Stimulated activated naive CD8-positive, alpha-beta T cell treated with anti-CD3 and anti-CD28 coated beads, Interleukin-15, Interleukin-2, amounts not matched to agents 100 ng/mL and 50 ng/mL, for 24 hours (primary cell): ENCODE results near the gene TIPIN.
A peak's percentile ranks its signal among the peaks of the same experiment; 100 is the strongest.

Experiments used
- H3K27ac Mint-ChIP-seq: one replicate; pipeline ENCODE4 v1.8.0; 2021; ENCODE audit warnings: mild to moderate bottlenecking, mixed read lengths
- H3K27me3 Mint-ChIP-seq: one replicate; pipeline ENCODE4 v1.8.0; 2021; ENCODE audit warnings: mixed read lengths
- H3K36me3 Mint-ChIP-seq: one replicate; pipeline ENCODE4 v1.8.0; 2021; ENCODE audit warnings: low read depth, mixed read lengths
- H3K4me1 Mint-ChIP-seq: one replicate; pipeline ENCODE4 v1.8.0; 2021; ENCODE audit warnings: low read depth, mixed read lengths
- H3K4me3 Mint-ChIP-seq: one replicate; pipeline ENCODE4 v1.8.0; 2021; ENCODE audit warnings: mild to moderate bottlenecking, mixed read lengths
- H3K9me3 Mint-ChIP-seq: one replicate; pipeline ENCODE4 v1.8.0; 2021; ENCODE audit warnings: mixed read lengths

Gene TIPIN

DNA sequence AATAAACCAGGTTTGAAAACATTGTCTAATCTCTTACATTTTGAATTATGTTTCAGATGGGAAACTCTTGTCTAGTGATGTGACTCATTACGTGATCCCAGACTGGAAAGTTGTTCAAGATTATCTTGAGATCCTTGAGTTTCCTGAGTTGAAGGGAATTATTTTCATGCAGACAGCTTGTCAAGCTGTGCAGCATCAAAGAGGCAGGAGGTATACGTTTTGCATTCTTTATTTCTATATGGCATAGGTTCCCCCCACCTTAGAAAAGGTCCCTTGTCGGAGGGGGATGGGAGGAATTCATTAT, 61.6 kb downstream of the TIPIN start:
- Mint-ChIP-seq H3K4me3 (peak overlapping the region; percentile 87), H3K9me3 (no peaks in the 10 kb centered on the region), H3K4me1 (peaks cover 47% of the 10 kb centered on the region), H3K27ac (peak overlapping the region; percentile 94), H3K36me3 (peaks cover 30% of the 10 kb centered on the region), H3K27me3 (no peaks in the 10 kb centered on the region)

DNA sequence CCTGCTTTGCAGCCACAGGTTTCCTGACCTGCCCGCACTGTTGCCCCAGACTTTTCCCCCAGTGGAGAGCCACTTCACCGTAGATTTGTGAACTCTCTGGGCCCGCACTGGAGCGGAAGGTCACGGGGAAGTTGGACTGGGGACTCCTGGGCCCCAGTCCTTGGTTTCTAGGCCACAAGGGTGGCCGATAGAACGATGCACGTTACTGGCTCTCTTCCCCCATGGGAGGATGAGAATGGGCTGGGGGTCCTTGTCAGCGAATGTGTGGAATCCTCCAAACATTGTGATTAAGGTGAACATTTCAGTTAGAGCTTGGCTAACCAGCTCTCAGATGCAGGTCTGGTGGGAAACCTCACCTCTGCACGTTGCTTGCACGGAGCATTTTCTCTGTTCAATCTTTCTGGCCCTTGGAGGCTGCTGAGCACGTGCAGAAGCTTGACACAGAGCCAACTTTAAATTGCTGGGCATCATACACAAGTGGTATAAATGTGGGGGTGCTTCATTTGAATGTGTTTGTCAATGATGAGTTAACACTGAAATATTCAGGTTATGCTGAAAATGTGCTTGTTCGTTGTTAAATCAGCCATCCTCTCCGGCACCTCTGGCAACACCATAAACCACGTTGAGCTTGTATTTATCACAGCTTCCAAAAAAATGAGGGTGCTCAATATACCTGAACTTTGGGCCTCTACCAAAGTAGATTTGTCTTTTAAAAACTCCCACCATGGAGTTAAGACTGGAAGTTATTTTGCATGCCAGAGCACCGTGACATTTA, 62.1 kb downstream of the TIPIN start:
- H3K27me3 Mint-ChIP-seq: no peaks in the 10 kb centered on the region
- H3K4me3 Mint-ChIP-seq: peak overlapping the region; percentile 87
- H3K9me3 Mint-ChIP-seq: no peaks in the 10 kb centered on the region
- peaks cover 30% of the 10 kb centered on the region for H3K36me3 Mint-ChIP-seq
- peak overlapping the region; percentile 94 for H3K27ac Mint-ChIP-seq
- peaks cover 47% of the 10 kb centered on the region for H3K4me1 Mint-ChIP-seq

DNA sequence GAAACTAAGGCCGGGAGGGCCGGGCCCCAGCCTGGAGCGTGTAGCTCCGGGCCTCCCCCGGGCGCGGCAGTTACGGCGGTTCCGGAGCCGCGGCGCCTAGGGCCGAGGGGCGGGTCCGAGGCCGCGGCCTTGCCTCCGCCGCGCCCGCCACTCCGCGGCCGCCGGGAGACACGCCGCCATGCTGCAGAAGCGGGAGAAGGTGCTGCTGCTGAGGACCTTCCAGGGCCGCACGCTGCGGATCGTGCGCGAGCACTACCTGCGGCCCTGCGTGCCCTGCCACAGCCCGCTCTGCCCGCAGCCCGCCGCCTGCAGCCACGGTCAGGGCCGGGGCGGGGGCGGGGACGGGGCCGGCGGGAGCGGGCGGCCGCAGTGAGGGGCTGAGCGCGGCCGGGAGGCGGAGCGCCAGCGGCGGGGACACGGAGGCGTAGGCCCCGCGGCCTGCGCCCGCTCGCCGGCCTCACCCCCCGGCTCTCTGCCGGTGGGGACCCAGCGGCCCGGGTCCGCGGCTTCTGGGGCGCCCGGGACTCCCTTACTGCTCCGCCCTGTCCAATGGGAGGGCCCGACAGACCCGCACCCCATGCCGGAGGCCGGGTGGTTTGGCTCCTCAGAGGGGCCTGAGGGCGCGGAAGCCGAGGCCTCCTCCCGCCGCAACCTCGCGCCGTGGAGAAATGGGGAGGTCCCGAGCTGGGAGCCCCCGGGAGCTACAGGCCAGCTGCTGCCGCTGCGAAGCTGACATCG, 62.9 kb downstream of the TIPIN start, which contains the start of gene DIS3L:
TSS of gene DIS3L (plus strand) at position 150 of the 738 bp plus-strand sequence. CDS start at position 179, 29 bp downstream.
- peaks cover 23% of the 10 kb centered on the region for H3K36me3 Mint-ChIP-seq
- peaks cover 47% of the 10 kb centered on the region for H3K4me1 Mint-ChIP-seq
- peak within 1 kb of the TSS; percentile 87 for H3K4me3 Mint-ChIP-seq
- H3K27ac Mint-ChIP-seq: peak within 1 kb of the TSS; percentile 94
- no peaks in the 10 kb centered on the region for H3K27me3 Mint-ChIP-seq
- H3K9me3 Mint-ChIP-seq: no peaks in the 10 kb centered on the region

DNA sequence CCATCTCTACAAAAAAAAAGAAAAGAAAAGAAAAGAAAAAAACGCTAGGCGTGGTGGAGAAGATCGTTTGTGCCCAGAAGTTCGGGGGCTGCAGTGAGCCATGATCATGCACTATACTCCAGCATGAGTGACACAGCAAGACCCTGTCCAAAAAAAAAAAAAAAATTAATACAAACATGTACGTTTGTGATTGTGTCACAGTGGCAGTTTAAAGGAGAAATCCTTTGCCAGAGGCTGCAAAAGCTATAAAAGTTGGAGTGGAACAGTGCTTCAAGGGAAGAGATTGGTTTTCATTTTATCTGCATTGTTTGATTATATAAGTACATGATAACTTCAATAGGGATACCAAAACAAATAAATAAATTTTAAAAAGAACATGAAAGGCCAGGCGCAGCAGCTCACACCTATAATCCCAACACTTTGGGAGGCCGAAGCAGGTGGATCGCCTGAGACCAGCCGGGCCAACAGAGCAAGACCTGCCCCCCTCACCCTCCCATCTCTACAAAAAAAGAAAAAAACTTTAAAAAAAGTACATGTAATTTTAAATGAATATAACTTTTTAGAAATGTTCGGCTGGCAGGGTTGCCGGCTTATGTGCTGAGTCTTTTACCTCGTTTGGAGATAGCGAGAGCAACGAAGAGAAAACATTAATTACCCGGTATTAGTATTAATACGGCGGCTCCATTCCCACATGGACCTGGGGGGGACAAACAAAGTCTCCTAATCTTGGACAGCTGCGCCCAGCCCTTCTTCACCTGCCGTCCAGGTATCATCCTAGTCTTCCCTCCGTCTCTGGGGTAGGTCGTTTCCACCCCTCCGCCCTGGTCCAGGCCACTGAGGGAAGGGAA, 63.7 kb downstream of the TIPIN start:
- H3K9me3 Mint-ChIP-seq: no peaks in the 10 kb centered on the region
- H3K4me3 Mint-ChIP-seq: peak overlapping the region; percentile 85
- peaks cover 48% of the 10 kb centered on the region for H3K4me1 Mint-ChIP-seq
- peak overlapping the region; percentile 91 for H3K27ac Mint-ChIP-seq
- no peaks in the 10 kb centered on the region for H3K27me3 Mint-ChIP-seq
- peaks cover 18% of the 10 kb centered on the region for H3K36me3 Mint-ChIP-seq

DNA sequence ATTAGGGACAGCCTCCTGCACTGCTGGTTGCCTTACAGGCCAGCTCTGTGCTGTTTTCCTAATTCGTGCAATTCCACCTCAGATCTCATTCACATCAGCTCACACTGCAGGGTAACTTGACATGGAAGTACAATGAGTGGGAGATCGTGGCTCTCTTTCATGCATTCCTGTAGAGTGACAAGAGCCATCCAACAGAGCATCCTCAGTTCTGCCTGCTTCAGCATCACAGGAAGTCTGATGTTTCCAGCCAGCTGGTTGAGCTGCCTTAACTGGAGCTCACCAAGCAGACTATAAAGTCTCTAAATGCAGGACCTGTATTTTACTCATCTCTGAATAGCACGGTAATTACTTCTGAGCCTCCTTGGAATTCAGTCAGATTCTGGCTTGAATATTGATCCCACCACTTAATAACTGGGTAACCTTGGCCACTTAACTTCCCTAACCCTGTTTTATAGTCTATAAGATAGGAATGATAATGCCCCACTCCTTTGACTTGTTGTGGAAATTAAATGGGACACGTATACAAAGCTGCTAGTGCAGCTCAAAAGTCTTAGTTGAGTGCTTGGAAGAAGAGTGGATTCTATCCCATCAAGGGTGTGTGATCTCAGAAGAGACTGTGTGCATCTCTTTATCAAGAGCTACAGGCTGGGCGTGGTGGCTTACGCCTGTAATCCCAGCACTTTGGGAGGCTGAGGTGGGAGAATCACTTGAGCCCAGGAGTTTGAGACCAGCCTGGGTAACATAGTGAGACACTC, 64.5 kb downstream of the TIPIN start:
- H3K4me1 Mint-ChIP-seq: peaks cover 52% of the 10 kb centered on the region
- peak overlapping the region; percentile 91 for H3K27ac Mint-ChIP-seq
- H3K4me3 Mint-ChIP-seq: peak overlapping the region; percentile 85
- H3K27me3 Mint-ChIP-seq: no peaks in the 10 kb centered on the region
- H3K9me3 Mint-ChIP-seq: no peaks in the 10 kb centered on the region
- peaks cover 13% of the 10 kb centered on the region for H3K36me3 Mint-ChIP-seq

DNA sequence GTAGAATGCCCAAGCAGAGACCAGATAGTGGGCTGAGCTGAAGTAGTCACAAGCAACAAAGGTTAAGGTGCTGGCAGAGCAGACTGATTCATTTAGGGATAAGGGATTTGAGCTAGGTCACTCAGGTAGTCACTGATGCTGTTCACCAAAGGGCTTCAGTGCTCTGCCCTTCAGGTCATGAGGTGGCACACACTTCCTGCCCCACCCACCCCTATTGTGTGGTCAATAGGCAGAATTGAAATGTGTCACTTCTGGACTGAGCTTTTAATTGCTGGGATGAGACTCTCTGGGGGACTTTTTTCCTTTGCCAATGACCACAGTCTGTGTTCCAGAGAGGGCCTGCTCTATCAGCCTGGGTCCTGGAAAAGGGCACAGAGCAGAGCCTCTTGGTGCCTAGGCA, 66.0 kb downstream of the TIPIN start:
- Mint-ChIP-seq H3K36me3 (no peaks in the 10 kb centered on the region), H3K4me3 (no peak overlapping the region), H3K4me1 (peaks cover 40% of the 10 kb centered on the region), H3K9me3 (no peaks in the 10 kb centered on the region), H3K27ac (no peak overlapping the region), H3K27me3 (no peaks in the 10 kb centered on the region)

DNA sequence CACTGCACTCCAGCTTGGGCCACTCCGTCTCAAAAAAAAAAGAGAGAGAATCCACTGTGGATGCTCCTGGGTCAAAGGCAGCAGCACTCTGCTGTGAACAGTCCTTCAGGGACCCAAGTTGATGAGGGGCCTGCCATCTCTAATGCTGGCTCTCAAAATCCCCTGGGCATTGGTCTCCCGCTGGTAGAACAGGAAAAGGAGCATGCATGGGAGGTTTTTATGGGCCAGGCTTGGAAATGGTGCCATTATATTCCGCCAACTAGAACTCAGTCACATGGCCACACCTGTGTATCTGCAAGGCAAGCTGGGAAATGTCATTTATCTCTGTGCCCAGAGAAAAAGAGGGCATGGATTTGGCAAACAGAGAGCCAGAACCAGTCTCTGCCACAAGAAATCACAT, 66.5 kb downstream of the TIPIN start:
- Mint-ChIP-seq H3K27ac (no peak overlapping the region), H3K9me3 (no peaks in the 10 kb centered on the region), H3K4me3 (no peak overlapping the region), H3K27me3 (no peaks in the 10 kb centered on the region), H3K4me1 (peaks cover 35% of the 10 kb centered on the region), H3K36me3 (no peaks in the 10 kb centered on the region)

DNA sequence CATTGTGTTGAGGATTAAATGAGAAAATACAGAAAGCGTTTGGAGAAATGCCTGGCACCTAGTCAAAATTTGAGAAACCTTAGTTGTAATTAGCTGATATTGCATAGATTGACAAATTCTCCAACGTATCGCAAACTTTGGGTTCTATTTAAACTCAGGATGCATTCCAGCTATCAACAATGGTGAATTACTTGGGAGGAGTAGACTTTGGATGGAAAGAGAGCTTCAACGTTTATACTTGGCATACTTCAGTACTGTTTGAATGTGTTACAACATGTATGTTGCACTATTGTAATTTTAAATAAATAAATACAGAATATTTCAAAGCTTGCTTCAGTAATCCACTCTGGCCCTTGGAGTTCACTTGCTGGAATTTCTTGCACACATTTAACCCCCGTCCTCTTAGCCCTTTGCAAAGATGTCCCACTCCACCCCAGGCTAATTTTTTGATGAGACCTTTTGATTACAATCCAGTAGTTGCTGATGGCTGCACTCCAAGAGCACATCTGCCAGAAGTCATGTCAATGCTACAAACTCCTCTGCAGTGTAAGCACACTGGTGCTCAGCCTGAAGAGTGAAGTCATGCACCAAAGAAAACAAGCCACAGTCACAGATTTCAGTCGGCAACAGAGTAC, 67.8 kb downstream of the TIPIN start:
- Mint-ChIP-seq H3K27me3 (no peaks in the 10 kb centered on the region), H3K36me3 (no peaks in the 10 kb centered on the region), H3K4me3 (no peak overlapping the region), H3K27ac (no peak overlapping the region), H3K4me1 (peaks cover 25% of the 10 kb centered on the region), H3K9me3 (no peaks in the 10 kb centered on the region)

DNA sequence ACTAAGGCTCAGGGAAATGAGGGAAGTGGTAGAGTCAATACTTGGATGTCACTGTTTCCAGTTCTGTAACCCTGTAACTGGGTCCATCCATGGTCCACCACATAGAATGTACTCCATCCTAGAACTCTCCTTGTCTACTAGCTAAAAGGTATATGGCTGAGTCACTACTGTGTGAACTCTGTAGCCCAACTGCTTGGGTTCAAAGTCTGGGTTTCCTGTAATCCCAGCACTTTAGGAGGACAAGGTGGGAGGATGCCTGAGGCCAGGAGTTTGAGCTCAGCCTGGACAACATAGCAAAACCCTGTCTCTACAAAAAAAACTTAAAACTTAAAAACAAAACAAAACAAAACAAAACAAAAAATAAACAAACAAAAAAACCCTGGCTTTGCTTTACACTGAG, 68.4 kb downstream of the TIPIN start:
- Mint-ChIP-seq H3K36me3 (no peaks in the 10 kb centered on the region), H3K27me3 (no peaks in the 10 kb centered on the region)

DNA sequence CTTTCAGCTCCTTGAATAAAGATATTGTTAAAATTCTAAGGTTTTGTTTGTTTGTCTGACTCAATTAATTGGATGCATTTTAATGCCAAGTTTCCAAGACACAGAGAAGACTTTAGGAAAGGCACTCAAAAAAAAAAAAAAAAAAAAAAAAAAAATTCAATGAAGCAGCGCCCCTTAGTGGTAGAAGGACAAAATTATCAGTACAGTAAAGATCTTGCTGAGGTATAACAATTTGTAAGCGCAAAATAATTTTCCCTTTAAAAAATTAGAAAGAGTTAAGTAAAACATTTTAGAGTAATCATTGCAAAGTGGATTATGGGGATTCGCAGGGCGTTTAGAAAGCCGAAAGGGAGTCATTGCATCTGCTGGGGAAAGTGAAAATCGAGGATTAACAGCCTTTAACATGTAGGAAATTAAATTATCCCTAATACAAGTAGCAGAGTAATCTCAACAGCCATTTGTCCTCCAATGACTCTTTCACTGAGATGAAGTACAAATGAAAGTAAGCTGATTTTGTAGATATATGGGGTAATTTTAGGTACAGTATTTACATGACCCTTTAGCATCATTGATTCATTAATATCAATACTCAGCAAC, 68.9 kb downstream of the TIPIN start:
- Mint-ChIP-seq H3K4me3 (no peak overlapping the region), H3K36me3 (no peaks in the 10 kb centered on the region), H3K9me3 (no peaks in the 10 kb centered on the region), H3K27me3 (no peaks in the 10 kb centered on the region), H3K4me1 (peaks cover 23% of the 10 kb centered on the region), H3K27ac (no peak overlapping the region)

More for the DNA sequence above, 68.4 kb downstream of the TIPIN start:
- Mint-ChIP-seq H3K9me3 (no peaks in the 10 kb centered on the region), H3K4me1 (peaks cover 25% of the 10 kb centered on the region), H3K27ac (no peak overlapping the region), H3K4me3 (no peak overlapping the region)
